ENCODE data around the gene SPDEF. TPM values are rescaled to one million over a fixed set of nuclear protein-coding genes. Genes with fewer than 3 reads are reported as not detected.

SPDEF gene
- total RNA-seq, 2 experiments from 2014 or later, result 0.33 TPM; not detected in 1

GRCh38 chr6:34580707-34581560 lies 24.8 kb upstream of the SPDEF start:
- no peaks in the 10 kb centered on the region for H3K27me3 Mint-ChIP-seq
- CTCF ChIA-PET, result interaction anchor here (1.1 kb wide), 2 partner anchors 13 to 29 kb away, joined by 3 read pairs; no protein-coding TSS in a partner anchor
- POLR2A ChIA-PET, result no interaction called here
- H3K4me3 Mint-ChIP-seq, result no peak overlapping the region
- H3K4me1 Mint-ChIP-seq (ENCODE audit: low read depth), result no peaks in the 10 kb centered on the region
- intact Hi-C loops (cut with micrococcal nuclease), result no loop called here
- H3K36me3 Mint-ChIP-seq, result no peaks in the 10 kb centered on the region
- no peak for DNase-seq
- no peak overlapping the region for H3K27ac Mint-ChIP-seq
- no peaks in the 10 kb centered on the region for H3K9me3 Mint-ChIP-seq

GRCh38 chr6:34578445-34579262 lies 22.5 kb upstream of the SPDEF start:
- H3K27ac Mint-ChIP-seq, result no peak overlapping the region
- intact Hi-C loops (cut with micrococcal nuclease), result no loop called here
- CTCF ChIA-PET, result no interaction called here
- POLR2A ChIA-PET, result no interaction called here
- H3K4me1 Mint-ChIP-seq (ENCODE audit: low read depth), result no peaks in the 10 kb centered on the region
- no peaks in the 10 kb centered on the region for H3K9me3 Mint-ChIP-seq
- H3K27me3 Mint-ChIP-seq, result no peaks in the 10 kb centered on the region
- H3K4me3 Mint-ChIP-seq, result no peak overlapping the region
- no peaks in the 10 kb centered on the region for H3K36me3 Mint-ChIP-seq
- no peak for DNase-seq

- Mint-ChIP-seq H3K4me3 (no peak overlapping the region), H3K27ac (no peak overlapping the region), H3K4me1 (ENCODE audit: low read depth) (no peaks in the 10 kb centered on the region), H3K27me3 (no peaks in the 10 kb centered on the region), H3K36me3 (no peaks in the 10 kb centered on the region), H3K9me3 (no peaks in the 10 kb centered on the region)
- ChIA-PET CTCF (no interaction called here), POLR2A (no interaction called here)
- intact Hi-C loops (cut with micrococcal nuclease), result no loop called here
- no peak for DNase-seq
Measured at GRCh38 chr6:34576286-34576955, 20.3 kb upstream of the SPDEF start.

GRCh38 chr6:34575326-34575725 lies 19.2 kb upstream of the SPDEF start:
- intact Hi-C loops (cut with micrococcal nuclease), result no loop called here
- DNase-seq, result no peak
- Mint-ChIP-seq H3K9me3 (no peaks in the 10 kb centered on the region), H3K4me3 (no peak overlapping the region), H3K27me3 (peaks cover 2% of the 10 kb centered on the region), H3K4me1 (ENCODE audit: low read depth) (no peaks in the 10 kb centered on the region), H3K36me3 (no peaks in the 10 kb centered on the region), H3K27ac (no peak overlapping the region)
- ChIA-PET CTCF (no interaction called here), POLR2A (no interaction called here)

GRCh38 chr6:34574647-34575293 lies 18.6 kb upstream of the SPDEF start:
- Mint-ChIP-seq H3K4me1 (ENCODE audit: low read depth) (no peaks in the 10 kb centered on the region), H3K4me3 (no peak overlapping the region), H3K27ac (no peak overlapping the region), H3K9me3 (no peaks in the 10 kb centered on the region), H3K27me3 (peaks cover 2% of the 10 kb centered on the region), H3K36me3 (no peaks in the 10 kb centered on the region)
- intact Hi-C loops (cut with micrococcal nuclease), result no loop called here
- POLR2A ChIA-PET, result no interaction called here
- CTCF ChIA-PET, result no interaction called here
- no peak for DNase-seq

- ChIA-PET CTCF (interaction anchor here (1.3 kb wide), 1 partner anchor 114 kb away, joined by 3 read pairs; no protein-coding TSS in a partner anchor), POLR2A (no interaction called here)
- H3K36me3 Mint-ChIP-seq, result no peaks in the 10 kb centered on the region
- no peaks in the 10 kb centered on the region for H3K4me1 Mint-ChIP-seq (ENCODE audit: low read depth)
- intact Hi-C loops (cut with micrococcal nuclease), result no loop called here
- DNase-seq, result no peak
- H3K27ac Mint-ChIP-seq, result no peak overlapping the region
- no peaks in the 10 kb centered on the region for H3K9me3 Mint-ChIP-seq
- H3K27me3 Mint-ChIP-seq, result peaks cover 2% of the 10 kb centered on the region
- H3K4me3 Mint-ChIP-seq, result no peak overlapping the region
Measured at GRCh38 chr6:34573567-34574183, 17.5 kb upstream of the SPDEF start.

GRCh38 chr6:34572585-34572984 lies 16.5 kb upstream of the SPDEF start:
- ChIA-PET POLR2A (no interaction called here), CTCF (no interaction called here)
- no peak for DNase-seq
- no peaks in the 10 kb centered on the region for H3K4me1 Mint-ChIP-seq (ENCODE audit: low read depth)
- no peak overlapping the region for H3K4me3 Mint-ChIP-seq
- no peaks in the 10 kb centered on the region for H3K36me3 Mint-ChIP-seq
- H3K27me3 Mint-ChIP-seq, result peaks cover 2% of the 10 kb centered on the region
- intact Hi-C loops (cut with micrococcal nuclease), result no loop called here
- H3K27ac Mint-ChIP-seq, result no peak overlapping the region
- no peaks in the 10 kb centered on the region for H3K9me3 Mint-ChIP-seq

- intact Hi-C loops (cut with micrococcal nuclease), result no loop called here
- peaks cover 2% of the 10 kb centered on the region for H3K27me3 Mint-ChIP-seq
- CTCF ChIA-PET, result no interaction called here
- no peaks in the 10 kb centered on the region for H3K4me1 Mint-ChIP-seq (ENCODE audit: low read depth)
- H3K4me3 Mint-ChIP-seq, result no peak overlapping the region
- no peak for DNase-seq
- no peaks in the 10 kb centered on the region for H3K9me3 Mint-ChIP-seq
- POLR2A ChIA-PET, result no interaction called here
- H3K27ac Mint-ChIP-seq, result no peak overlapping the region
- no peaks in the 10 kb centered on the region for H3K36me3 Mint-ChIP-seq
Measured at GRCh38 chr6:34572021-34572420, 15.9 kb upstream of the SPDEF start.

GRCh38 chr6:34571388-34571787 lies 15.3 kb upstream of the SPDEF start:
- Mint-ChIP-seq H3K9me3 (no peaks in the 10 kb centered on the region), H3K36me3 (no peaks in the 10 kb centered on the region), H3K27ac (no peak overlapping the region), H3K4me1 (ENCODE audit: low read depth) (no peaks in the 10 kb centered on the region), H3K4me3 (no peak overlapping the region), H3K27me3 (peaks cover 2% of the 10 kb centered on the region)
- ChIA-PET POLR2A (no interaction called here), CTCF (interaction anchor here (0.7 kb wide), 1 partner anchor 233 kb away, joined by 4 read pairs; no protein-coding TSS in a partner anchor)
- intact Hi-C loops (cut with micrococcal nuclease), result no loop called here
- DNase-seq, result no peak

GRCh38 chr6:34570066-34570833 lies 14.1 kb upstream of the SPDEF start:
- H3K27ac Mint-ChIP-seq, result no peak overlapping the region
- no peaks in the 10 kb centered on the region for H3K36me3 Mint-ChIP-seq
- CTCF ChIA-PET, result no interaction called here
- POLR2A ChIA-PET, result no interaction called here
- no peak overlapping the region for H3K4me3 Mint-ChIP-seq
- DNase-seq, result no peak
- no peaks in the 10 kb centered on the region for H3K4me1 Mint-ChIP-seq (ENCODE audit: low read depth)
- no peaks in the 10 kb centered on the region for H3K9me3 Mint-ChIP-seq
- H3K27me3 Mint-ChIP-seq, result peaks cover 2% of the 10 kb centered on the region
- intact Hi-C loops (cut with micrococcal nuclease), result no loop called here

- Mint-ChIP-seq H3K27ac (no peak overlapping the region), H3K27me3 (peaks cover 2% of the 10 kb centered on the region), H3K4me1 (ENCODE audit: low read depth) (no peaks in the 10 kb centered on the region), H3K36me3 (no peaks in the 10 kb centered on the region), H3K9me3 (no peaks in the 10 kb centered on the region), H3K4me3 (no peak overlapping the region)
- DNase-seq, result no peak
- intact Hi-C loops (cut with micrococcal nuclease), result no loop called here
- CTCF ChIA-PET, result no interaction called here
- POLR2A ChIA-PET, result no interaction called here
Measured at GRCh38 chr6:34569361-34569973, 13.3 kb upstream of the SPDEF start.
